ENCODE results near the gene PLXDC2. TPM values are rescaled to one million over a fixed set of nuclear protein-coding genes. Genes with fewer than 3 reads are reported as not detected.

PLXDC2 gene
- total and polyA plus RNA-seq, 2 donors (not counting 1 experiment from before 2014, with no cell fraction given), result 0.07 TPM

- Mint-ChIP-seq H3K9me3 (ENCODE audit: insufficient read depth) (peaks cover 3% of the 10 kb centered on the region), H3K27me3 (no peaks in the 10 kb centered on the region), H3K4me1 (peaks cover 5% of the 10 kb centered on the region), H3K27ac (peak overlapping the region; percentile 46), H3K4me3 (no peak overlapping the region)
- peak overlapping the region; percentile 11 for H2AFZ ChIP-seq (ENCODE audit: insufficient read depth, low read depth, low read length, poor library complexity, severe bottlenecking)
- no peak for ATAC-seq (ENCODE audit: low read depth)
- no peak overlapping the region for H3K9ac ChIP-seq (ENCODE audit: low read length)
- H3K79me2 ChIP-seq (ENCODE audit: control insufficient read depth, insufficient read depth, low read length), result no peaks in the 10 kb centered on the region
- intact Hi-C loops (cut with micrococcal nuclease), result no loop called here
- no peak overlapping the region for H3K27ac ChIP-seq (ENCODE audit: low read length in 2 of 2)
- POLR2A ChIA-PET, result no interaction called here
- 70% methylated on average over 10 of the region's 12 CpGs for WGBS (ENCODE audit: insufficient coverage)
- H4K20me1 ChIP-seq (ENCODE audit: control insufficient read depth, insufficient read depth, low read length, poor library complexity, severe bottlenecking), result no peaks in the 10 kb centered on the region
- TF ChIP-seq EZH2 (IDR thresholded peaks at IDR 0.05; ENCODE audit: borderline replicate concordance, insufficient read depth, low read depth, low read length, poor library complexity, severe bottlenecking) (no peak), CTCF (IDR thresholded peaks at IDR 0.05) (no peak)
- H3K4me2 ChIP-seq (replicated peaks; ENCODE audit: low read depth, low read length, poor library complexity, severe bottlenecking), result no peak overlapping the region
- CTCF ChIA-PET, result interaction anchor here (1.3 kb wide), 1 partner anchor 10 kb away, joined by 3 read pairs; no protein-coding TSS in a partner anchor
- no peak for DNase-seq
- no peak overlapping the region for H3K4me3 ChIP-seq (ENCODE audit: control extremely low read depth in 1 of 5, extremely low read depth in 1 of 5, insufficient read depth in 1 of 5, low read depth in 2 of 5, low read length in 4 of 5)
- H3K27me3 ChIP-seq (replicated peaks in 1 of 4; ENCODE audit: control extremely low read depth in 1 of 4, control insufficient read depth in 3 of 4, insufficient read depth in 4 of 4, low read length in 3 of 4), result no peaks in the 10 kb centered on the region
- no peaks in the 10 kb centered on the region for H3K36me3 ChIP-seq (replicated peaks in 1 of 2; ENCODE audit: control extremely low read depth in 1 of 2, control insufficient read depth in 1 of 2, extremely low read depth in 1 of 2, insufficient read depth in 2 of 2, low read length in 1 of 2)
- peaks cover 0 to 7% (median 1%) of the 10 kb centered on the region in 3 donors for H3K9me3 ChIP-seq (ENCODE audit: control extremely low read depth in 1 of 3, control insufficient read depth in 2 of 3, insufficient read depth in 1 of 3, low read length in 2 of 3)
- peaks cover 0 to 7% of the 10 kb centered on the region in 2 donors for H3K4me1 ChIP-seq (ENCODE audit: control insufficient read depth in 2 of 2, insufficient read depth in 2 of 2, low read length in 2 of 2)
Observed at GRCh38 chr10:19930936-19931893, 115.0 kb downstream of the PLXDC2 start.

Measured in B cell (primary cell).